ENCODE results near the gene SIDT1.

SIDT1 gene

GRCh38 chr3:113637756-113638155, 105.4 kb downstream of the SIDT1 start:
- DNase-seq (ENCODE audit: low read depth in 1 of 2, low spot score in 1 of 2) = no peak
- no peak overlapping the region for H3K4me3 ChIP-seq (replicated peaks; ENCODE audit: insufficient read depth, low read length)
- TF ChIP-seq SPI1 (IDR thresholded peaks at IDR 0.05; ENCODE audit: borderline replicate concordance, low read depth) = no peak
- TF ChIP-seq POLR2AphosphoS5 (IDR thresholded peaks at IDR 0.05; ENCODE audit: low read depth) = no peak
- TF ChIP-seq, protein P1, sequence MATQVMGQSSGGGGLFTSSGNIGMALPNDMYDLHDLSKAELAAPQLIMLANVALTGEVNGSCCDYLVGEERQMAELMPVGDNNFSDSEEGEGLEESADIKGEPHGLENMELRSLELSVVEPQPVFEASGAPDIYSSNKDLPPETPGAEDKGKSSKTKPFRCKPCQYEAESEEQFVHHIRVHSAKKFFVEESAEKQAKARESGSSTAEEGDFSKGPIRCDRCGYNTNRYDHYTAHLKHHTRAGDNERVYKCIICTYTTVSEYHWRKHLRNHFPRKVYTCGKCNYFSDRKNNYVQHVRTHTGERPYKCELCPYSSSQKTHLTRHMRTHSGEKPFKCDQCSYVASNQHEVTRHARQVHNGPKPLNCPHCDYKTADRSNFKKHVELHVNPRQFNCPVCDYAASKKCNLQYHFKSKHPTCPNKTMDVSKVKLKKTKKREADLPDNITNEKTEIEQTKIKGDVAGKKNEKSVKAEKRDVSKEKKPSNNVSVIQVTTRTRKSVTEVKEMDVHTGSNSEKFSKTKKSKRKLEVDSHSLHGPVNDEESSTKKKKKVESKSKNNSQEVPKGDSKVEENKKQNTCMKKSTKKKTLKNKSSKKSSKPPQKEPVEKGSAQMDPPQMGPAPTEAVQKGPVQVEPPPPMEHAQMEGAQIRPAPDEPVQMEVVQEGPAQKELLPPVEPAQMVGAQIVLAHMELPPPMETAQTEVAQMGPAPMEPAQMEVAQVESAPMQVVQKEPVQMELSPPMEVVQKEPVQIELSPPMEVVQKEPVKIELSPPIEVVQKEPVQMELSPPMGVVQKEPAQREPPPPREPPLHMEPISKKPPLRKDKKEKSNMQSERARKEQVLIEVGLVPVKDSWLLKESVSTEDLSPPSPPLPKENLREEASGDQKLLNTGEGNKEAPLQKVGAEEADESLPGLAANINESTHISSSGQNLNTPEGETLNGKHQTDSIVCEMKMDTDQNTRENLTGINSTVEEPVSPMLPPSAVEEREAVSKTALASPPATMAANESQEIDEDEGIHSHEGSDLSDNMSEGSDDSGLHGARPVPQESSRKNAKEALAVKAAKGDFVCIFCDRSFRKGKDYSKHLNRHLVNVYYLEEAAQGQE (IDR thresholded peaks at IDR 0.05; ENCODE audit: insufficient replicate concordance, low read depth) = no peak
- TF ChIP-seq GABPA (IDR thresholded peaks at IDR 0.05; ENCODE audit: low read depth) = no peak
- TF ChIP-seq CTCF (IDR thresholded peaks at IDR 0.05; ENCODE audit: insufficient read depth, low read length) = no peak
- no peaks in the 10 kb centered on the region for H3K27me3 ChIP-seq (ENCODE audit: insufficient read depth, poor library complexity, severe bottlenecking)
- no peak overlapping the region for H3K27ac ChIP-seq (replicated peaks)

DNA sequence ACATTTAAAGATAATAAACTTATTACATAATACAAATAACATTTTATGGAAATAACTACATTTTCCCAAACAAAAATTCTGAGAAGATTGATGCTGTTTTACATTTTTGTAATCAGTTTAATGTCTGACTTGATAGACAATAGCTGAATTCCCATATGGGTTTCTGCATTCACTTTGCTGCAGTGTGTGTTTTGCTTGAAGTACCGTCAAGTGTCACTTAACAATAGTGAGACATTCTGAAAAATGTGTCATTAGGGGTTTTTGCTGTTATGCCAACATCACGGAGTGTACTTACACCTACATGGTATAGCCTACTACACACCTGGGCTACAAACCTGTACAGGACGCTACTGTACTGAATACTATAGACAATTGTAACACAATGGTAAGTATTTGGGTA, 106.6 kb downstream of the SIDT1 start:
- Histone ChIP-seq H3K27ac (replicated peaks) (no peak overlapping the region), H3K27me3 (ENCODE audit: insufficient read depth, poor library complexity, severe bottlenecking) (no peaks in the 10 kb centered on the region), H3K4me3 (replicated peaks; ENCODE audit: insufficient read depth, low read length) (no peak overlapping the region)
- TF ChIP-seq CTCF (IDR thresholded peaks at IDR 0.05; ENCODE audit: insufficient read depth, low read length) (no peak), POLR2AphosphoS5 (IDR thresholded peaks at IDR 0.05; ENCODE audit: low read depth) (no peak), GABPA (IDR thresholded peaks at IDR 0.05; ENCODE audit: low read depth) (no peak), SPI1 (IDR thresholded peaks at IDR 0.05; ENCODE audit: borderline replicate concordance, low read depth) (no peak)
- TF ChIP-seq, protein P1 (IDR thresholded peaks at IDR 0.05; ENCODE audit: insufficient replicate concordance, low read depth) = no peak
- DNase-seq (ENCODE audit: low read depth in 1 of 2, low spot score in 1 of 2) = no peak

DNA sequence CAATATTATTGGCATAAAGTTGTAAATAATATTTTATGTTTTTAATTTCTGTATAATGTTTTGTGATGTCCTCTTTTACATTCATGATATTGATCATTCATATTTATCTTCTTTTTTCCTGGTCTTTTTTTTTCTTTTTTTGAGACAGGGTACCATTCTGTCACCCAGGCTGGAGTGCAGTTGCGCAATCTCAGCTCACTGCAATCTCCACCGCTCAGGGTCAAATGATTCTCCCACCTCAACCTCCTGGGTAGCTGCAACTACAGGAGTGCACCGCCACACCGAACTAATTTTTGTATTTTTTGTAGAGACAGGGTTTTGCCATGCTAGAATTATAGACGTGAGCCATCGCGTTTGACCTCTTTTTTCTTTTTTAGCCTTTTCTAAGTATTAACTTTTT, 111.2 kb downstream of the SIDT1 start:
- TF ChIP-seq, protein P1 (IDR thresholded peaks at IDR 0.05; ENCODE audit: insufficient replicate concordance, low read depth) = no peak
- TF ChIP-seq GABPA (IDR thresholded peaks at IDR 0.05; ENCODE audit: low read depth) (no peak), CTCF (IDR thresholded peaks at IDR 0.05; ENCODE audit: insufficient read depth, low read length) (no peak), POLR2AphosphoS5 (IDR thresholded peaks at IDR 0.05; ENCODE audit: low read depth) (no peak), SPI1 (IDR thresholded peaks at IDR 0.05; ENCODE audit: borderline replicate concordance, low read depth) (no peak)
- no peak for DNase-seq (ENCODE audit: low read depth in 1 of 2, low spot score in 1 of 2)
- Histone ChIP-seq H3K4me3 (replicated peaks; ENCODE audit: insufficient read depth, low read length) (no peak overlapping the region), H3K27ac (replicated peaks) (no peak overlapping the region), H3K27me3 (ENCODE audit: insufficient read depth, poor library complexity, severe bottlenecking) (no peaks in the 10 kb centered on the region)

All from HL-60 (cell line).